22Rv1 (cell line): ENCODE results near the gene C20orf204.

Experiments
- ZFX ChIP-seq: fragments of 450-650 bp; IDR thresholded peaks from 2 replicates; pipeline ENCODE4 v1.6.1; 2017; ENCODE audit warnings: antibody characterized with exemption, borderline replicate concordance
- TF ChIP-seq, protein P1 (sequence below): fragments of 450-650 bp; IDR thresholded peaks from 2 replicates; pipeline ENCODE4 v1.5.1; 2017; ENCODE audit warnings: mild to moderate bottlenecking

- TF ChIP-seq, protein P1, sequence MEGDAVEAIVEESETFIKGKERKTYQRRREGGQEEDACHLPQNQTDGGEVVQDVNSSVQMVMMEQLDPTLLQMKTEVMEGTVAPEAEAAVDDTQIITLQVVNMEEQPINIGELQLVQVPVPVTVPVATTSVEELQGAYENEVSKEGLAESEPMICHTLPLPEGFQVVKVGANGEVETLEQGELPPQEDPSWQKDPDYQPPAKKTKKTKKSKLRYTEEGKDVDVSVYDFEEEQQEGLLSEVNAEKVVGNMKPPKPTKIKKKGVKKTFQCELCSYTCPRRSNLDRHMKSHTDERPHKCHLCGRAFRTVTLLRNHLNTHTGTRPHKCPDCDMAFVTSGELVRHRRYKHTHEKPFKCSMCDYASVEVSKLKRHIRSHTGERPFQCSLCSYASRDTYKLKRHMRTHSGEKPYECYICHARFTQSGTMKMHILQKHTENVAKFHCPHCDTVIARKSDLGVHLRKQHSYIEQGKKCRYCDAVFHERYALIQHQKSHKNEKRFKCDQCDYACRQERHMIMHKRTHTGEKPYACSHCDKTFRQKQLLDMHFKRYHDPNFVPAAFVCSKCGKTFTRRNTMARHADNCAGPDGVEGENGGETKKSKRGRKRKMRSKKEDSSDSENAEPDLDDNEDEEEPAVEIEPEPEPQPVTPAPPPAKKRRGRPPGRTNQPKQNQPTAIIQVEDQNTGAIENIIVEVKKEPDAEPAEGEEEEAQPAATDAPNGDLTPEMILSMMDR: no peak
- TF ChIP-seq ZFX: no peak
These were observed 6.5 kb upstream of the C20orf204 start for GRCh38 chr20:64029293-64030117.
